H9 (cell line): ENCODE data around the gene ARL4C. TPM values are rescaled to one million over a fixed set of nuclear protein-coding genes. Genes with fewer than 3 reads are reported as not detected.

Experiments used
- DNase-seq: peaks from one replicate; pipeline ENCODE4 v3.0.0-alpha.2; 2017
- H2AFZ ChIP-seq: one replicate; pipeline ENCODE4 v1.6.1; 2013; ENCODE audit warnings: mild to moderate bottlenecking, low read length, control low read depth, moderate library complexity
- H2AK5ac ChIP-seq: 2 replicates; pipeline ENCODE4 v1.6.1; 2013; ENCODE audit warnings: low read length, control low read depth, mixed read lengths; ENCODE audit not compliant: insufficient read length
- H2BK120ac ChIP-seq: one replicate; pipeline ENCODE4 v1.6.1; 2013; ENCODE audit warnings: low read depth, mild to moderate bottlenecking, low read length, control low read depth, inconsistent platforms; ENCODE audit not compliant: poor library complexity, severe bottlenecking
- H2BK12ac ChIP-seq: 2 replicates; pipeline ENCODE4 v1.6.1; 2013; ENCODE audit warnings: low read length, control low read depth, mixed read lengths, low read depth; ENCODE audit not compliant: insufficient read length
- H2BK15ac ChIP-seq: 2 replicates; pipeline ENCODE4 v1.6.1; 2013; ENCODE audit warnings: low read depth, low read length, control low read depth
- H2BK20ac ChIP-seq: one replicate; pipeline ENCODE4 v1.6.1; 2013; ENCODE audit warnings: low read depth, mild to moderate bottlenecking, low read length, control low read depth, inconsistent platforms; ENCODE audit not compliant: poor library complexity, severe bottlenecking
- H2BK5ac ChIP-seq: 2 replicates; pipeline ENCODE4 v1.6.1; 2013; ENCODE audit warnings: low read length, control low read depth, mixed read lengths; ENCODE audit not compliant: insufficient read length
- H3K14ac ChIP-seq: 2 replicates; pipeline ENCODE4 v1.6.1; 2013; ENCODE audit warnings: low read length, control low read depth; ENCODE audit not compliant: insufficient read depth
- H3K18ac ChIP-seq: 2 replicates; pipeline ENCODE4 v1.6.1; 2013; ENCODE audit warnings: low read depth, mild to moderate bottlenecking, mixed read lengths, low read length, control low read depth; ENCODE audit not compliant: insufficient read length
- H3K23ac ChIP-seq: 2 replicates; pipeline ENCODE4 v1.6.1; 2013; ENCODE audit warnings: low read length, control low read depth, mixed read lengths, low read depth; ENCODE audit not compliant: insufficient read length
- H3K23me2 ChIP-seq: 2 replicates; pipeline ENCODE4 v1.6.1; 2013; ENCODE audit warnings: low read depth, mild to moderate bottlenecking, mixed read lengths, low read length, control low read depth; ENCODE audit not compliant: insufficient read length, poor library complexity, severe bottlenecking
- H3K27ac ChIP-seq: 2 replicates; pipeline ENCODE4 v1.5.1; 2013; ENCODE audit warnings: low read length, control low read depth, mixed read lengths, low read depth; ENCODE audit not compliant: insufficient read length
- H3K27me3 ChIP-seq: 2 replicates; pipeline ENCODE4 v1.6.1; 2013; ENCODE audit warnings: low read length, control low read depth, inconsistent platforms; ENCODE audit not compliant: insufficient read depth
- H3K4ac ChIP-seq: 2 replicates; pipeline ENCODE4 v1.6.1; 2013; ENCODE audit warnings: low read depth, mild to moderate bottlenecking, control low read depth, inconsistent platforms, low read length, moderate library complexity
- H3K4me1 ChIP-seq: 2 replicates; pipeline ENCODE4 v1.6.1; 2013; ENCODE audit warnings: low read length, control low read depth, inconsistent platforms; ENCODE audit not compliant: insufficient read depth
- H3K4me2 ChIP-seq: 2 replicates; pipeline ENCODE4 v1.6.1; 2013; ENCODE audit warnings: low read length, control low read depth, mixed read lengths; ENCODE audit not compliant: insufficient read length, insufficient read depth
- H3K56ac ChIP-seq: 2 replicates; pipeline ENCODE4 v1.6.1; 2013; ENCODE audit warnings: low read depth, mild to moderate bottlenecking, mixed read lengths, low read length, control low read depth; ENCODE audit not compliant: insufficient read length
- H3K79me1 ChIP-seq: 2 replicates; pipeline ENCODE4 v1.6.1; 2013; ENCODE audit warnings: low read depth, mild to moderate bottlenecking, moderate library complexity, low read length, control low read depth, inconsistent platforms; ENCODE audit not compliant: insufficient read depth, poor library complexity, severe bottlenecking
- H3K79me2 ChIP-seq: 2 replicates; pipeline ENCODE4 v1.6.1; 2013; ENCODE audit warnings: low read length, control low read depth, inconsistent platforms; ENCODE audit not compliant: insufficient read depth
- H3K9ac ChIP-seq: 2 replicates; pipeline ENCODE4 v1.6.1; 2013; ENCODE audit warnings: low read length, control low read depth, mixed read lengths; ENCODE audit not compliant: insufficient read length; ENCODE audit errors: extremely low read depth
- H3K9me3 ChIP-seq: one replicate; pipeline ENCODE4 v1.6.1; 2013; ENCODE audit warnings: low read depth, low read length, inconsistent platforms; ENCODE audit not compliant: control insufficient read depth
- H3T11ph ChIP-seq: one replicate; pipeline ENCODE4 v1.6.1; 2013; ENCODE audit warnings: mild to moderate bottlenecking, low read length, control low read depth, inconsistent platforms
- H4K20me1 ChIP-seq: one replicate; pipeline ENCODE4 v1.6.1; 2013; ENCODE audit not compliant: control insufficient read depth, insufficient read length, insufficient read depth
- H4K5ac ChIP-seq: 2 replicates; pipeline ENCODE4 v1.6.1; 2013; ENCODE audit warnings: low read depth, mild to moderate bottlenecking, mixed read lengths, low read length, control low read depth; ENCODE audit not compliant: insufficient read length
- H4K8ac ChIP-seq: replicated peaks from 2 replicates; pipeline ENCODE4 v1.6.1; 2013; ENCODE audit warnings: low read length, control low read depth, mixed read lengths, low read depth; ENCODE audit not compliant: insufficient read length
- H4K91ac ChIP-seq: 2 replicates; pipeline ENCODE4 v1.6.1; 2013; ENCODE audit warnings: low read depth, mild to moderate bottlenecking, moderate library complexity, mixed read lengths, low read length, control low read depth; ENCODE audit not compliant: insufficient read length
- H3K27ac Mint-ChIP-seq, 3 experiments: 2 replicates in 2 of 3; 3 replicates in 1 of 3; pipeline ENCODE4 v1.8.0; 2020 to 2021; ENCODE audit warnings: mixed read lengths in 3 of 3, mild to moderate bottlenecking in 1 of 3, moderate library complexity in 1 of 3
- H3K27me3 Mint-ChIP-seq: 2 replicates; pipeline ENCODE4 v1.8.0; 2021; ENCODE audit warnings: low read depth, mild to moderate bottlenecking, moderate library complexity, mixed read lengths
- H3K36me3 Mint-ChIP-seq, 3 experiments: 2 replicates in 2 of 3; 3 replicates in 1 of 3; pipeline ENCODE4 v1.8.0; 2020 to 2021; ENCODE audit warnings: low read depth in 3 of 3, mixed read lengths in 3 of 3; ENCODE audit not compliant: insufficient read depth in 1 of 3
- H3K4me1 Mint-ChIP-seq, 2 experiments: 2 replicates each; pipeline ENCODE4 v1.8.0; 2020; ENCODE audit warnings: mixed read lengths in 2 of 2
- H3K4me3 Mint-ChIP-seq, 2 experiments: 2 replicates in 1 of 2; 3 replicates in 1 of 2; pipeline ENCODE4 v1.8.0; 2020 to 2021; ENCODE audit warnings: mild to moderate bottlenecking in 2 of 2, mixed read lengths in 2 of 2, moderate library complexity in 1 of 2
- H3K9me3 Mint-ChIP-seq, 2 experiments: 2 replicates in 1 of 2; 3 replicates in 1 of 2; pipeline ENCODE4 v1.8.0; 2020; ENCODE audit warnings: mild to moderate bottlenecking in 2 of 2, mixed read lengths in 2 of 2, moderate library complexity in 1 of 2
- WGBS: extraction: QIAGEN DNeasy Blood & Tissue Kit; methylation state at CpG from one replicate; pipeline ENCODE4 v1.1.7; 2013; ENCODE audit warnings: missing lambda C conversion rate, low lambda C conversion rate, mixed read lengths; ENCODE audit not compliant: insufficient read length; ENCODE audit errors: extremely low coverage; 5-methylcytosine and 5-hydroxymethylcytosine counted together
- total RNA-seq: library from RNA; stranded (reverse); gene quantifications from 2 replicates; pipeline ENCODE4 v1.2.1, GENCODE V29; 2021
- TF ChIP-seq, protein P1 (sequence below): fragments of 200-600 bp; sonication (generic); conservative IDR thresholded peaks from 3 replicates; pipeline ENCODE4 v1.8.0; 2021; ENCODE audit warnings: antibody characterized with exemption, mild to moderate bottlenecking

ARL4C gene
- total RNA-seq, 1 experiment from 2014 or later, result 12.0 TPM

DNA sequence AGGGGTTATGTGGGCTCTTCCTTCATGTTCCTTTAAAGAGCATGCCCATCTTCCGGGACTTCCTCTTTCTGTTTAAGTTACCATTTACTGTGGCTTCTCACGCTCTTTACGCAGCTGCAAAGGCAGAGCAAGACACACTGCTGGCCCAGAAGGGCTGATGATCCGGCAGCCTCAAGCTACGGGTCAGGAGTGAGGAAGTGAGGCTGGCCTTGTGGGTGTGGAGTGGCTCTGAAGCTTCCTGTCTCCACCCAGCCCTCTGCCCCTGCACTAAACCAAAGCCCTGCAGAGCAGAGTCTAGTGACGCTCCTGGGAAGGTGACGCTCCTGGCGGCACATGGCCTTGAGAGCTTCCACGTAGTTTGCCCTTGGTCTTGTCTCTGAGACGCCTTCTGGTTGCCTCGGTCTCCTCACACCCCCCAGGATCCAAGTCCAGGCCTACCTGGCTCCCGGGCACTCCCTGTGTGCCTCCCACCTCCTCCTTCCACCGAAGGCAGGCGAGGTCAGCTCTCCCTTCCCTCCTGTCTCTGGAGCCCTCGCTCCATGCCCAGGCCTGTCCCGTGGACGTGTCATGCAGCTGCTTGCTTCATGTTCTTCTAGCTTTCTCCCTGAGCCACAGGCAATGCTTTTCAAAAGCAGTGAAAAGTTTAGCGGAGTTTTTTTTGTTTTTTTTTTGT, 50.3 kb downstream of the ARL4C start:
- Histone ChIP-seq H2AK5ac (no peak overlapping the region), H3K18ac (no peak overlapping the region), H2BK15ac (no peak overlapping the region), H3K14ac (no peak overlapping the region), H2BK5ac (no peak overlapping the region), H3K23me2 (no peaks in the 10 kb centered on the region), H3K79me1 (no peaks in the 10 kb centered on the region), H3K4me1 (peaks cover 6% of the 10 kb centered on the region; the same call in 1 of the 2 replicates), H2AFZ (no peak overlapping the region), H3K27me3 (no peaks in the 10 kb centered on the region; the same call in 1 of the 2 replicates), H4K8ac (no peak overlapping the region), H4K91ac (no peak overlapping the region), H3K23ac (no peak overlapping the region), H3K79me2 (no peaks in the 10 kb centered on the region), H3K4ac (no peak overlapping the region), H4K20me1 (no peaks in the 10 kb centered on the region), H2BK20ac (no peak overlapping the region), H3K9ac (no peak overlapping the region), H3K27ac (no peak overlapping the region), H3K9me3 (no peaks in the 10 kb centered on the region), H2BK12ac (no peak overlapping the region), H4K5ac (no peak overlapping the region), H2BK120ac (no peak overlapping the region), H3K4me2 (no peak overlapping the region), H3T11ph (no peak overlapping the region), H3K56ac (no peak overlapping the region)
- TF ChIP-seq, protein P1, sequence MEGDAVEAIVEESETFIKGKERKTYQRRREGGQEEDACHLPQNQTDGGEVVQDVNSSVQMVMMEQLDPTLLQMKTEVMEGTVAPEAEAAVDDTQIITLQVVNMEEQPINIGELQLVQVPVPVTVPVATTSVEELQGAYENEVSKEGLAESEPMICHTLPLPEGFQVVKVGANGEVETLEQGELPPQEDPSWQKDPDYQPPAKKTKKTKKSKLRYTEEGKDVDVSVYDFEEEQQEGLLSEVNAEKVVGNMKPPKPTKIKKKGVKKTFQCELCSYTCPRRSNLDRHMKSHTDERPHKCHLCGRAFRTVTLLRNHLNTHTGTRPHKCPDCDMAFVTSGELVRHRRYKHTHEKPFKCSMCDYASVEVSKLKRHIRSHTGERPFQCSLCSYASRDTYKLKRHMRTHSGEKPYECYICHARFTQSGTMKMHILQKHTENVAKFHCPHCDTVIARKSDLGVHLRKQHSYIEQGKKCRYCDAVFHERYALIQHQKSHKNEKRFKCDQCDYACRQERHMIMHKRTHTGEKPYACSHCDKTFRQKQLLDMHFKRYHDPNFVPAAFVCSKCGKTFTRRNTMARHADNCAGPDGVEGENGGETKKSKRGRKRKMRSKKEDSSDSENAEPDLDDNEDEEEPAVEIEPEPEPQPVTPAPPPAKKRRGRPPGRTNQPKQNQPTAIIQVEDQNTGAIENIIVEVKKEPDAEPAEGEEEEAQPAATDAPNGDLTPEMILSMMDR, result no peak
- H3K4me3 Mint-ChIP-seq, result no peak overlapping the region; a peak in 1 of 5 replicates
- H3K4me1 Mint-ChIP-seq, result peaks cover 46 to 48% of the 10 kb centered on the region in 2 experiments
- H3K36me3 Mint-ChIP-seq, result peaks cover 0 to 3% (median 0%) of the 10 kb centered on the region in 3 experiments; a peak in 2 of 7 replicates
- no peaks in the 10 kb centered on the region for H3K9me3 Mint-ChIP-seq
- WGBS, result no CpG with 5 or more reads among the region's 18 CpGs
- no peak for DNase-seq
- peak overlapping the region in 2 of 3 experiments; percentile 12 to 62; a peak in 3 of 7 replicates for H3K27ac Mint-ChIP-seq
- peaks cover 34% of the 10 kb centered on the region for H3K27me3 Mint-ChIP-seq
